A549 (cell line): ENCODE data around the gene ABTB1. TPM values are rescaled to one million over a fixed set of nuclear protein-coding genes. Genes with fewer than 3 reads are reported as not detected.

ENCODE experiments used
- ATAC-seq, 2 experiments: fragments of 200-7000 bp in 1 of 2; fragments of >200 bp in 1 of 2; cut with Nextera tagmentation in 1 of 2; cut with Tn5 transposase in 1 of 2; 3 replicates each; pipeline versions ENCODE4 v1.8.0 to v1.9.1; 2018 to 2020; ENCODE audit warnings: mild to moderate bottlenecking in 1 of 2, moderate library complexity in 1 of 2
- CTCF ChIA-PET: fragments of 300-600 bp; sonication (Branson Sonifier 250); formaldehyde crosslinking; extraction: SDS; loops from one replicate; lab custom pipeline; 2021; ENCODE audit warnings: antibody characterized with exemption, inconsistent platforms; lab: Yijun Ruan, JAX
- POLR2A ChIA-PET: fragments of 350-600 bp; formaldehyde crosslinking; extraction: SDS; loops from one replicate; lab custom pipeline; 2021; ENCODE audit warnings: antibody characterized with exemption, inconsistent platforms; lab: Yijun Ruan, JAX
- DNase-seq, 2 experiments: peaks; one replicate each; pipeline versions ENCODE4 v3.0.0 to v3.0.0-alpha.2; 2011 to 2016; ENCODE audit warnings: low read depth in 1 of 2, low spot score in 1 of 2
- FAIRE-seq: peaks from 2 replicates; lab custom pipeline; 2011; peaks lifted over from hg19 to GRCh38; lab: Jason Lieb, UNC
- H3K27ac ChIP-seq, 2 experiments: fragments of >200 bp; sonication (Bioruptor Twin); formaldehyde crosslinking; 3 replicates each; pipeline ENCODE4 v1.5.1; 2016 to 2017
- H3K4me1 ChIP-seq: fragments of >200 bp; sonication (Bioruptor Twin); formaldehyde crosslinking; 3 replicates; pipeline ENCODE4 v1.6.1; 2016
- H3K4me2 ChIP-seq: fragments of >200 bp; sonication (Bioruptor Twin); formaldehyde crosslinking; 3 replicates; pipeline ENCODE4 v1.6.1; 2016
- H3K4me3 ChIP-seq: fragments of >200 bp; sonication (Bioruptor Twin); formaldehyde crosslinking; 3 replicates; pipeline ENCODE4 v1.5.1; 2016
- H3K9me3 ChIP-seq: fragments of >200 bp; sonication (Bioruptor Twin); formaldehyde crosslinking; 3 replicates; pipeline ENCODE4 v1.6.1; 2016
- CBX2 ChIP-seq: fragments of 200-600 bp; sonication (generic); IDR thresholded peaks from 2 replicates; pipeline ENCODE4 v1.6.1; 2016; ENCODE audit warnings: low read depth, mild to moderate bottlenecking, borderline replicate concordance
- CEBPB ChIP-seq, 2 experiments: fragments of >200 bp in 1 of 2; sonication (Bioruptor Twin) in 1 of 2; formaldehyde crosslinking in 1 of 2; IDR thresholded peaks; 2 replicates each; pipeline ENCODE4 v1.6.1; 2012 to 2016
- CHD2 ChIP-seq: fragments of 150-350 bp; IDR thresholded peaks from 2 replicates; pipeline ENCODE4 v1.6.1; 2014; ENCODE audit warnings: low read length; ENCODE audit not compliant: partially characterized antibody
- EHF ChIP-seq: fragments of 250-450 bp; sonication (Bioruptor Pico); IDR thresholded peaks from 2 replicates; pipeline ENCODE4 v1.5.0; 2020; ENCODE audit warnings: mild to moderate bottlenecking
- EP300 ChIP-seq, 2 experiments: fragments of >200 bp; sonication (Bioruptor Twin); formaldehyde crosslinking; IDR thresholded peaks; 2 replicates in 1 of 2; 3 replicates in 1 of 2; pipeline ENCODE4 v1.6.1; 2016 to 2017
- FOSL2 ChIP-seq, 2 experiments: fragments of 450-650 bp in 1 of 2; fragments of >200 bp in 1 of 2; sonication (Bioruptor Twin) in 1 of 2; formaldehyde crosslinking; IDR thresholded peaks; 2 replicates each; pipeline versions ENCODE4 v1.5.0 to v1.6.1; 2016 to 2020; ENCODE audit warnings: mild to moderate bottlenecking in 1 of 2, moderate library complexity in 1 of 2
- JUN ChIP-seq, 2 experiments: fragments of >200 bp; sonication (Bioruptor Twin); formaldehyde crosslinking; IDR thresholded peaks; 2 replicates in 1 of 2; 3 replicates in 1 of 2; pipeline ENCODE4 v1.6.1; 2016 to 2017
- JUNB ChIP-seq: fragments of >200 bp; sonication (Bioruptor Twin); formaldehyde crosslinking; IDR thresholded peaks from 2 replicates; pipeline ENCODE4 v1.6.1; 2016
- MAFK ChIP-seq: fragments of 450-650 bp; IDR thresholded peaks from 2 replicates; pipeline ENCODE4 v1.6.1; 2014; ENCODE audit not compliant: partially characterized antibody
- MAZ ChIP-seq: fragments of 150-350 bp; IDR thresholded peaks from 2 replicates; pipeline ENCODE4 v1.6.1; 2014; ENCODE audit warnings: antibody characterized with exemption, low read depth, low read length, borderline replicate concordance
- NFE2L2 ChIP-seq: fragments of 150-350 bp; conservative IDR thresholded peaks from 2 replicates; pipeline ENCODE4 v1.6.1; 2014; ENCODE audit warnings: low read length
- PHF8 ChIP-seq: fragments of 200-600 bp; sonication (generic); IDR thresholded peaks from 2 replicates; pipeline ENCODE4 v1.6.1; 2016; ENCODE audit warnings: low read depth, mild to moderate bottlenecking, antibody characterized with exemption, moderate library complexity, borderline replicate concordance
- POLR2A ChIP-seq: IDR thresholded peaks from 2 replicates; pipeline ENCODE4 v1.6.1; 2012; ENCODE audit warnings: mild to moderate bottlenecking, low read length
- RARB ChIP-seq: fragments of 250-450 bp; sonication (Bioruptor Pico); IDR thresholded peaks from 2 replicates; pipeline ENCODE4 v1.8.0; 2021; ENCODE audit warnings: mild to moderate bottlenecking, moderate library complexity
- WGBS: methylation state at CpG from one replicate; pipeline ENCODE4 v1.1.6; 2017; ENCODE audit errors: missing lambda C conversion rate; 5-methylcytosine and 5-hydroxymethylcytosine counted together
- polyA minus RNA-seq: library from RNA; depleted of rRNA, polyadenylated mRNA; stranded (reverse); fragments of >200 nt; gene quantifications from 2 replicates; pipeline ENCODE4 v1.2.3, GENCODE V29; 2011; rRNA and poly(A)+ RNA removed
- polyA plus RNA-seq, 4 experiments: library from polyadenylated mRNA; depleted of rRNA in 3 of 4; stranded (reverse); fragments of >200 nt; fragmentation: RNase III in 1 of 4; extraction: RNeasy Plus Mini Kit Qiagen cat#74134 plus additional on column Dnase treatment in 1 of 4; gene quantifications; 2 replicates in 3 of 4; 3 replicates in 1 of 4; pipeline ENCODE4 v1.2.3, GENCODE V29; 2011 to 2017
- TF ChIP-seq, protein P1 (sequence below): IDR thresholded peaks from 2 replicates; pipeline ENCODE4 v1.6.1; 2012
- TF ChIP-seq, protein P2 (sequence below): fragments of 250-450 bp; sonication (Bioruptor Pico); IDR thresholded peaks from 2 replicates; pipeline ENCODE4 v1.5.0; 2021; ENCODE audit warnings: mild to moderate bottlenecking, moderate library complexity, borderline replicate concordance
- TF ChIP-seq, protein P3 (sequence below): fragments of >200 bp; sonication (Bioruptor Twin); formaldehyde crosslinking; IDR thresholded peaks from 3 replicates; pipeline ENCODE4 v1.6.1; 2016
- TF ChIP-seq, protein P4 (sequence below): fragments of 450-650 bp; IDR thresholded peaks from 2 replicates; pipeline ENCODE4 v1.6.1; 2014; ENCODE audit warnings: antibody characterized with exemption
- TF ChIP-seq, protein P5 (sequence below): IDR thresholded peaks from 2 replicates; pipeline ENCODE4 v1.6.1; 2012; ENCODE audit warnings: low read depth, borderline replicate concordance
- TF ChIP-seq, protein P6 (sequence below): fragments of 150-350 bp; IDR thresholded peaks from 2 replicates; pipeline ENCODE4 v1.6.1; 2014; ENCODE audit warnings: low read depth, mild to moderate bottlenecking, low read length
- TF ChIP-seq, protein P7 (sequence below): IDR thresholded peaks from 2 replicates; pipeline ENCODE4 v1.6.1; 2012

Gene ABTB1
- 9.7 and 10.7 TPM in 2 replicates for polyA plus RNA-seq (2011; rRNA removed)
- polyA plus RNA-seq (2012; cell fraction: cytosol; rRNA removed) = 15.1 and 18.9 TPM in 2 replicates
- 73.1 and 77.2 TPM in 2 replicates for polyA plus RNA-seq (2012; cell fraction: nucleus; rRNA removed)
- polyA plus RNA-seq (2017; fragmentation: RNase III; extraction: RNeasy Plus Mini Kit Qiagen cat#74134 plus additional on column Dnase treatment) = 8.1 to 13.2 TPM (median 11.7 TPM) in 3 replicates
- polyA minus RNA-seq = 20.7 and 25.8 TPM in 2 replicates

DNA sequence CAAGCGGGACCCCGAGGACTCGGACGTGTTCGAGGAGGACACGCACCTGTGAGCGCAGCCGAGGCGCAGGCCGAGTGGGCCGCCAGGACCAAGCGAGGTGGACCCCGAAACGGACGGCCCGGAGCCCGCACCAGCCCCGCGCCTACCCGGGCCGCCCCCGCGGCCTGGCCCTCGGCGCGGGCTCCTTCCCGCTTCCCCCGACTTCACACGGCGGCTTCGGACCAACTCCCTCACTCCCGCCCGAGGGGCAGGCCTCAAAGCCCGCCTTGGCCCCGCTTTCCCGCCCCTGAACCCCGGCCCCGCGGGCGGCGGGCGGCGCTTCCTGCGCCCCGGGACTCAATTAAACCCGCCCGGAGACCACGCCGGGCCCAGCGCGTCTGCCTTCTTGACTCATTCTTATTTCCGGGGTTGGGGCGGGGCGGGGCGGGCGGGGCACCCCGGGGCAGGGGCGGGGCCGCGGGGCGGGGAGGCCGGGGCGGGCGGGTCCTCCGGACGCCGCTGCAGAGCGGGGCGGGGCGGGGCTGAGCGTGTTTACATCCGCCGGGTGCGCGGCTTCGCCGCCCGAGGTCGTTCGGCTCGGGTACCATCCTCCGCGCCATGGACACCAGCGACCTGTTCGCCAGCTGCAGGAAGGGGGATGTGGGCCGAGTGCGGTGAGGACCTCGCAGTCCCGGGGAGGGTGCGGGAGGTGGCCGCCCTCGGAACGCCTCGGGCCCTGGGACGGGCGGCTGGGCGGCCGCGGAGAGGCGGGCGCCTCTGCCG is at the start of gene ABTB1:
TSS of gene ABTB1 (plus strand) at position 524 of the 762 bp plus-strand sequence. CDS start at position 598, 74 bp downstream.
- peak; percentile 52 for TF ChIP-seq POLR2A
- TF ChIP-seq JUN (IDR thresholded peaks at IDR 0.05) = peak in 1 of 2 experiments; percentile 85; a peak in 3 of 5 replicates
- TF ChIP-seq, protein P1, sequence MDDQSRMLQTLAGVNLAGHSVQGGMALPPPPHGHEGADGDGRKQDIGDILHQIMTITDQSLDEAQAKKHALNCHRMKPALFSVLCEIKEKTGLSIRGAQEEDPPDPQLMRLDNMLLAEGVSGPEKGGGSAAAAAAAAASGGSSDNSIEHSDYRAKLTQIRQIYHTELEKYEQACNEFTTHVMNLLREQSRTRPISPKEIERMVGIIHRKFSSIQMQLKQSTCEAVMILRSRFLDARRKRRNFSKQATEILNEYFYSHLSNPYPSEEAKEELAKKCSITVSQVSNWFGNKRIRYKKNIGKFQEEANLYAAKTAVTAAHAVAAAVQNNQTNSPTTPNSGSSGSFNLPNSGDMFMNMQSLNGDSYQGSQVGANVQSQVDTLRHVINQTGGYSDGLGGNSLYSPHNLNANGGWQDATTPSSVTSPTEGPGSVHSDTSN = 0 out of 2 replicates have a peak, but pooled peaks have one; percentile 19
- TF ChIP-seq CBX2 = no peak
- TF ChIP-seq RARB = no peak
- TF ChIP-seq, protein P2, sequence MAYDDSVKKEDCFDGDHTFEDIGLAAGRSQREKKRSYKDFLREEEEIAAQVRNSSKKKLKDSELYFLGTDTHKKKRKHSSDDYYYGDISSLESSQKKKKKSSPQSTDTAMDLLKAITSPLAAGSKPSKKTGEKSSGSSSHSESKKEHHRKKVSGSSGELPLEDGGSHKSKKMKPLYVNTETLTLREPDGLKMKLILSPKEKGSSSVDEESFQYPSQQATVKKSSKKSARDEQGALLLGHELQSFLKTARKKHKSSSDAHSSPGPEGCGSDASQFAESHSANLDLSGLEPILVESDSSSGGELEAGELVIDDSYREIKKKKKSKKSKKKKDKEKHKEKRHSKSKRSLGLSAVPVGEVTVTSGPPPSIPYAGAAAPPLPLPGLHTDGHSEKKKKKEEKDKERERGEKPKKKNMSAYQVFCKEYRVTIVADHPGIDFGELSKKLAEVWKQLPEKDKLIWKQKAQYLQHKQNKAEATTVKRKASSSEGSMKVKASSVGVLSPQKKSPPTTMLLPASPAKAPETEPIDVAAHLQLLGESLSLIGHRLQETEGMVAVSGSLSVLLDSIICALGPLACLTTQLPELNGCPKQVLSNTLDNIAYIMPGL = no peak
- 0 out of 2 replicates have a peak, but pooled peaks have one; percentile 19 for TF ChIP-seq MAZ
- TF ChIP-seq CEBPB (IDR thresholded peaks at IDR 0.05) = no peak
- TF ChIP-seq EHF = no peak; the same call in 1 of the 2 replicates
- no peak for TF ChIP-seq FOSL2 (IDR thresholded peaks at IDR 0.05)
- TF ChIP-seq FOSL2 (CRISPR knock-in tag; IDR thresholded peaks at IDR 0.05) = peak; percentile 13; the same call in 1 of the 2 replicates
- TF ChIP-seq PHF8 = peak; percentile 92
- TF ChIP-seq, protein P3, sequence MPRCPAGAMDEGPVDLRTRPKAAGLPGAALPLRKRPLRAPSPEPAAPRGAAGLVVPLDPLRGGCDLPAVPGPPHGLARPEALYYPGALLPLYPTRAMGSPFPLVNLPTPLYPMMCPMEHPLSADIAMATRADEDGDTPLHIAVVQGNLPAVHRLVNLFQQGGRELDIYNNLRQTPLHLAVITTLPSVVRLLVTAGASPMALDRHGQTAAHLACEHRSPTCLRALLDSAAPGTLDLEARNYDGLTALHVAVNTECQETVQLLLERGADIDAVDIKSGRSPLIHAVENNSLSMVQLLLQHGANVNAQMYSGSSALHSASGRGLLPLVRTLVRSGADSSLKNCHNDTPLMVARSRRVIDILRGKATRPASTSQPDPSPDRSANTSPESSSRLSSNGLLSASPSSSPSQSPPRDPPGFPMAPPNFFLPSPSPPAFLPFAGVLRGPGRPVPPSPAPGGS = peak; percentile 85; the same call in 2 of the 3 replicates
- TF ChIP-seq, protein P4, sequence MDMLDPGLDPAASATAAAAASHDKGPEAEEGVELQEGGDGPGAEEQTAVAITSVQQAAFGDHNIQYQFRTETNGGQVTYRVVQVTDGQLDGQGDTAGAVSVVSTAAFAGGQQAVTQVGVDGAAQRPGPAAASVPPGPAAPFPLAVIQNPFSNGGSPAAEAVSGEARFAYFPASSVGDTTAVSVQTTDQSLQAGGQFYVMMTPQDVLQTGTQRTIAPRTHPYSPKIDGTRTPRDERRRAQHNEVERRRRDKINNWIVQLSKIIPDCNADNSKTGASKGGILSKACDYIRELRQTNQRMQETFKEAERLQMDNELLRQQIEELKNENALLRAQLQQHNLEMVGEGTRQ = no peak
- TF ChIP-seq CHD2 = no peak
- no peak for TF ChIP-seq MAFK
- TF ChIP-seq, protein P5, sequence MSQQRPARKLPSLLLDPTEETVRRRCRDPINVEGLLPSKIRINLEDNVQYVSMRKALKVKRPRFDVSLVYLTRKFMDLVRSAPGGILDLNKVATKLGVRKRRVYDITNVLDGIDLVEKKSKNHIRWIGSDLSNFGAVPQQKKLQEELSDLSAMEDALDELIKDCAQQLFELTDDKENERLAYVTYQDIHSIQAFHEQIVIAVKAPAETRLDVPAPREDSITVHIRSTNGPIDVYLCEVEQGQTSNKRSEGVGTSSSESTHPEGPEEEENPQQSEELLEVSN = 0 out of 2 replicates have a peak, but pooled peaks have one; percentile 19
- TF ChIP-seq JUNB = no peak
- no peak for TF ChIP-seq NFE2L2
- TF ChIP-seq, protein P6, sequence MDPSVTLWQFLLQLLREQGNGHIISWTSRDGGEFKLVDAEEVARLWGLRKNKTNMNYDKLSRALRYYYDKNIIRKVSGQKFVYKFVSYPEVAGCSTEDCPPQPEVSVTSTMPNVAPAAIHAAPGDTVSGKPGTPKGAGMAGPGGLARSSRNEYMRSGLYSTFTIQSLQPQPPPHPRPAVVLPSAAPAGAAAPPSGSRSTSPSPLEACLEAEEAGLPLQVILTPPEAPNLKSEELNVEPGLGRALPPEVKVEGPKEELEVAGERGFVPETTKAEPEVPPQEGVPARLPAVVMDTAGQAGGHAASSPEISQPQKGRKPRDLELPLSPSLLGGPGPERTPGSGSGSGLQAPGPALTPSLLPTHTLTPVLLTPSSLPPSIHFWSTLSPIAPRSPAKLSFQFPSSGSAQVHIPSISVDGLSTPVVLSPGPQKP = no peak
- TF ChIP-seq, protein P7, sequence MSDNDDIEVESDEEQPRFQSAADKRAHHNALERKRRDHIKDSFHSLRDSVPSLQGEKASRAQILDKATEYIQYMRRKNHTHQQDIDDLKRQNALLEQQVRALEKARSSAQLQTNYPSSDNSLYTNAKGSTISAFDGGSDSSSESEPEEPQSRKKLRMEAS = peak; percentile 38; the same call in 1 of the 2 replicates
- TF ChIP-seq EP300 (IDR thresholded peaks at IDR 0.05) = no peak
- DNase-seq (peak; percentile 66 to 68), FAIRE-seq (no peak), ATAC-seq (peak; percentile 77 to 80)
- peak within 1 kb of the TSS; percentile 100 for H3K4me3 ChIP-seq
- ChIA-PET POLR2A (no interaction called here), CTCF (interaction anchor here (1.1 to 2.8 kb wide), 4 partner anchors 18 to 98 kb away, joined by 3 to 21 read pairs (median 4); no protein-coding TSS in a partner anchor)
- peak within 1 kb of the TSS; percentile 96 for H3K4me2 ChIP-seq
- no peaks in the 10 kb centered on the region for H3K9me3 ChIP-seq
- H3K4me1 ChIP-seq = peaks cover 11% of the 10 kb centered on the region; the same call in 1 of the 3 replicates
- peak within 1 kb of the TSS; percentile 100 for H3K27ac ChIP-seq
- WGBS = 0% methylated on average over 10 of the region's 102 CpGs
